Vagina (tissue), 2 donors: Measurements from ENCODE around the gene RGS19. TPM values are rescaled to one million over a fixed set of nuclear protein-coding genes. Genes with fewer than 3 reads are reported as not detected.

Experiments
- DNase-seq, 2 donors: peaks; one replicate each; pipeline ENCODE4 v3.0.0-alpha.2; 2017; ENCODE audit errors: extremely low spot score in 2 of 2
- H3K27ac ChIP-seq: fragments of 200-600 bp; sonication (generic); one replicate; pipeline ENCODE4 v1.5.1; 2019
- H3K27me3 ChIP-seq: fragments of 200-600 bp; sonication (generic); one replicate; pipeline ENCODE4 v1.5.1; 2019
- H3K36me3 ChIP-seq, 2 donors: fragments of 200-600 bp; sonication (generic); one replicate each; pipeline ENCODE4 v1.5.1; 2017 to 2019
- H3K4me1 ChIP-seq: fragments of 200-600 bp; sonication (generic); one replicate; pipeline ENCODE4 v1.5.1; 2019
- H3K4me3 ChIP-seq, 2 donors: fragments of 200-600 bp; sonication (generic); 1 replicate in 1 of 2; 2 replicates in 1 of 2; pipeline ENCODE4 v1.5.1; 2016 to 2019
- H3K9me3 ChIP-seq: fragments of 200-600 bp; sonication (generic); one replicate; pipeline ENCODE4 v1.5.1; 2019
- POLR2A ChIP-seq, 2 donors: fragments of 450-650 bp; IDR thresholded peaks; one replicate each; pipeline ENCODE4 v1.6.1; 2017; ENCODE audit warnings: antibody characterized with exemption in 2 of 2, mild to moderate bottlenecking in 2 of 2, moderate library complexity in 2 of 2
- POLR2AphosphoS5 ChIP-seq, 2 donors: sonication (generic); formaldehyde crosslinking; IDR thresholded peaks; one replicate each; pipeline ENCODE4 v1.9.0; 2017; ENCODE audit warnings: antibody characterized with exemption in 2 of 2, mild to moderate bottlenecking in 2 of 2, low read depth in 1 of 2; ENCODE audit not compliant: insufficient read depth in 1 of 2
- intact Hi-C: fragments of 100-400 bp; cut with DNase I; formaldehyde crosslinking; loops from one replicate; pipeline ENCODE4 v1.15.1; 2023
- total RNA-seq: library from RNA; depleted of rRNA; stranded (reverse); fragments of >200 nt; gene quantifications from one replicate; pipeline ENCODE4 v1.2.3, GENCODE V29; 2016
- TF ChIP-seq, protein P1 (sequence below), 3 experiments: fragments of 450-650 bp in 2 of 3; fragments of 200-600 bp in 1 of 3; sonication (generic) in 1 of 3; IDR thresholded peaks; one replicate each; pipeline ENCODE4 v1.5.1; 2017 to 2019; ENCODE audit warnings: antibody characterized with exemption in 3 of 3, mild to moderate bottlenecking in 2 of 3, moderate library complexity in 2 of 3

RGS19 gene
- total RNA-seq, 1 donor from 2014 or later, result 20.6 TPM

DNA sequence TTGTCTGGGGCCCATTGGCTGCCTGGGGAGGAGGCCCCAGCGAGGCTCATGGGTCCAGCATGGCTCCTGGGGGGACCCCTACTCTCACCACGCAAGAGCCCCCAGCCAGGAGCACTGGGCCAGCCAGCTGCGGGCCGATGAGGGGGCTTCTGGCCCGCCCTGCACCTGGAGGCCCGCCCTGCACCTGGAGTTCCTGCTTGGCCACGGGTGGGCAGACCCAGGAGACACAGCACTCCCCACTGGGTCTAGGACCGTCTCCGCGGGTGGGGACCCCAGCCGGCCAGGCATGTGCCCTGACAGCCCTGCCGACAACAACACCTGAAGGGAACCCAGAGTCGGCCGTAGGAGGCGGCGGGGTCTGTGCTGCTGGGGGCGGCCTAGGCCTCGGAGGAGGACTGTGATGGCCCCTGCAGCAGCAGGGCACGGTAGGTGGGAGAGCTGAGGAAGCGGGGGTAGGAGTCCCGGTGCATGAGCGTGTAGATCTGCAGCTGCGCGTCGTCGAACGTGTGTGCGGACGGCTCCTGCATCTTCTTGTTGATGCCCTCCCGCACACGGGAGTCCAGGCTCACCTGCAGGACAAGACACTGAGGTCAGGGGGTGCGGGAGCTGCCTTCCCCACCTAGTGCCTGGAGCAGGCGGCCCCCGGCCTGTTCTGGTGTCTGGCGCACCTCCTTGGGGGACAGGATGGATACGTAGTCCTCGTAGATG lies 5.7 kb downstream of the RGS19 start:
- Histone ChIP-seq H3K9me3 (no peaks in the 10 kb centered on the region), H3K27ac (no peak overlapping the region), H3K4me3 (no peak overlapping the region), H3K27me3 (no peaks in the 10 kb centered on the region), H3K4me1 (peaks cover 14% of the 10 kb centered on the region), H3K36me3 (peaks cover 0 to 12% of the 10 kb centered on the region in 2 donors)
- no peak for TF ChIP-seq POLR2AphosphoS5 (IDR thresholded peaks at IDR 0.05; ENCODE audit: insufficient read depth in 1 of 2, low read depth in 1 of 2)
- no peak for TF ChIP-seq POLR2A (IDR thresholded peaks at IDR 0.05)
- TF ChIP-seq, protein P1, sequence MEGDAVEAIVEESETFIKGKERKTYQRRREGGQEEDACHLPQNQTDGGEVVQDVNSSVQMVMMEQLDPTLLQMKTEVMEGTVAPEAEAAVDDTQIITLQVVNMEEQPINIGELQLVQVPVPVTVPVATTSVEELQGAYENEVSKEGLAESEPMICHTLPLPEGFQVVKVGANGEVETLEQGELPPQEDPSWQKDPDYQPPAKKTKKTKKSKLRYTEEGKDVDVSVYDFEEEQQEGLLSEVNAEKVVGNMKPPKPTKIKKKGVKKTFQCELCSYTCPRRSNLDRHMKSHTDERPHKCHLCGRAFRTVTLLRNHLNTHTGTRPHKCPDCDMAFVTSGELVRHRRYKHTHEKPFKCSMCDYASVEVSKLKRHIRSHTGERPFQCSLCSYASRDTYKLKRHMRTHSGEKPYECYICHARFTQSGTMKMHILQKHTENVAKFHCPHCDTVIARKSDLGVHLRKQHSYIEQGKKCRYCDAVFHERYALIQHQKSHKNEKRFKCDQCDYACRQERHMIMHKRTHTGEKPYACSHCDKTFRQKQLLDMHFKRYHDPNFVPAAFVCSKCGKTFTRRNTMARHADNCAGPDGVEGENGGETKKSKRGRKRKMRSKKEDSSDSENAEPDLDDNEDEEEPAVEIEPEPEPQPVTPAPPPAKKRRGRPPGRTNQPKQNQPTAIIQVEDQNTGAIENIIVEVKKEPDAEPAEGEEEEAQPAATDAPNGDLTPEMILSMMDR (IDR thresholded peaks at IDR 0.05), result no peak
- intact Hi-C loops, result no loop called here
- no peak for DNase-seq

DNA sequence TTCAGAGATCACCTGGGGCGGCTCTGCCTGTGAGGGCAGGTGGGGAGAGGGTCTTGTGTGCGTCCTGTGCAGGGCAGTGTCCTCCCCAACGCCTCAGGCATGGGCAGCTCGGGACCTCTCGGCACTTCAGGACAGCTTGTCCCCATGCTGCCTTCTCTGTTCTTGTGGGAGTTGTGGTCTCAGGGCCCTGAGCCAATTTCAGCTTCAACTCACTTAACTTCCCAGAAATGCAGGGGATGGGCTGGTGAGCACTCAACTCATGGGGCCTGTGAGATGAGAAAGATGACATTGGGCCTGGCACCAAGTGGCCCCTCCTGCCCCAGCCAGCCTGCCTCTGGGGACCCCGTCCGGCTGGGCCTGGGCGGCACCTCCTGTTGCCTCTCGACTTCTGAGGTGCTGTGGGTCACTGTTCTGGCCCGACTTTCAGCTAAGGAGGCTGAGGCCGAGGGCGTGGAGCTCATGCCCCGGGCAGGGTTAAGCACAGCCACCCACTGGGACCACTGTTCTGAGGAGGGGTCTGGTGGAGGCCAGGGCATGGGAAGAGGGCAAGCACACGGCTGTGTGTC lies 6.7 kb downstream of the RGS19 start:
- TF ChIP-seq, protein P1 (IDR thresholded peaks at IDR 0.05), result no peak
- TF ChIP-seq POLR2AphosphoS5 (IDR thresholded peaks at IDR 0.05; ENCODE audit: insufficient read depth in 1 of 2, low read depth in 1 of 2), result no peak
- no peak for TF ChIP-seq POLR2A (IDR thresholded peaks at IDR 0.05)
- intact Hi-C loops, result no loop called here
- peaks cover 0 to 12% of the 10 kb centered on the region in 2 donors for H3K36me3 ChIP-seq

DNA sequence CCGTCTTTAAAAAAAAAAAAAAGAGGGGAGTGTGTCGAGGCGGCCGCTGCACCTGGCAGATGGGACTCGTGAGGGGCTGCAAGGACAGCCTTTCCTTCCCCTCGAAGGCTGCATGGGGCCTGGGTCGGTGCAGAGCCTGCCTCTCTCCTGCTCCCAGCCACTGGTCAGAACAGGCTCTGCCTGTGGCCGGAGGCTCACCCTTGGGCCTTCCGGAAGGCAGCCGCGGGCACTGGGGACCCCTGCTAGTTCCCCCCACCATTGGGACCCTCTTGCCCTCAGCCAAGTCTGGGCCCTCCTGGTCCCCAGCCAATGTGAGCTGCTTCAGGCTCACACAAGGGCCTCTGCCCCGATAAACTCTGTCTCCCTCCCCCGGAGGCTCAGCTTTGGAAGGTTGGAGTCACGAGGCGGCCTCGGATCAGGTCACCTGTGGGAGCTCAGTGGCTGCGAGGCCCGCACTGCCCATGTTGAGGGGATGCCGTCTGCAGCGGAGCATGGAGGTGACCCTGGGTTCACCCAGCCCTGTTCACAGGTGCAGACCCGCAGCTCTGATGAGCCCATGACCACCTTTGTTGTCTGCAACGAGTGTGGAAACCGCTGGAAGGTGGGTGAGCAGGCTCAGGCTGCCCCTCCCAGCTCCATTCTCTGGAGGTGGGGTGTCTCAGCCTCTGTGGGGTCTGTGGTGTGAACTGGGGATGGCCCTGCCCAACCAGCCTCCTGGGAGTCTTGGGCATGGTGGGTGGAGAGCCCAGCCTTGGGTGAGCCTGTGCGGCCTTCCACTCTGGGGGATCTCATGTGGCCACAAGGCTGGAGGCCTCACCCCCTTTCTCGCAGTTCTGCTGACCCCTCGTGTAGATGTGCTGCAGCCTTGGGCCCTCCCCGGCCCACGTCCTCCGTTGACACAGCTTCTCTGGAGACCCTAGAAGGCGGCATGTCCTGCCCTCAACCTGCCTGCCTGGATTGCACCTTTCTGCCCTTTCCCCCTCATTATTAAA lies 7.7 kb downstream of the RGS19 start:
- Histone ChIP-seq H3K4me3 (no peak overlapping the region), H3K36me3 (peaks cover 0 to 12% of the 10 kb centered on the region in 2 donors), H3K27ac (no peak overlapping the region), H3K27me3 (no peaks in the 10 kb centered on the region), H3K9me3 (no peaks in the 10 kb centered on the region), H3K4me1 (no peaks in the 10 kb centered on the region)
- no peak for DNase-seq
- intact Hi-C loops, result no loop called here
- TF ChIP-seq, protein P1 (IDR thresholded peaks at IDR 0.05), result no peak
- TF ChIP-seq POLR2AphosphoS5 (IDR thresholded peaks at IDR 0.05; ENCODE audit: insufficient read depth in 1 of 2, low read depth in 1 of 2), result no peak
- TF ChIP-seq POLR2A (IDR thresholded peaks at IDR 0.05), result no peak

More for the DNA sequence above, 6.7 kb downstream of the RGS19 start:
- Histone ChIP-seq H3K4me1 (peaks cover 4% of the 10 kb centered on the region), H3K4me3 (no peak overlapping the region), H3K27ac (no peak overlapping the region), H3K9me3 (no peaks in the 10 kb centered on the region), H3K27me3 (no peaks in the 10 kb centered on the region)
- no peak for DNase-seq

DNA sequence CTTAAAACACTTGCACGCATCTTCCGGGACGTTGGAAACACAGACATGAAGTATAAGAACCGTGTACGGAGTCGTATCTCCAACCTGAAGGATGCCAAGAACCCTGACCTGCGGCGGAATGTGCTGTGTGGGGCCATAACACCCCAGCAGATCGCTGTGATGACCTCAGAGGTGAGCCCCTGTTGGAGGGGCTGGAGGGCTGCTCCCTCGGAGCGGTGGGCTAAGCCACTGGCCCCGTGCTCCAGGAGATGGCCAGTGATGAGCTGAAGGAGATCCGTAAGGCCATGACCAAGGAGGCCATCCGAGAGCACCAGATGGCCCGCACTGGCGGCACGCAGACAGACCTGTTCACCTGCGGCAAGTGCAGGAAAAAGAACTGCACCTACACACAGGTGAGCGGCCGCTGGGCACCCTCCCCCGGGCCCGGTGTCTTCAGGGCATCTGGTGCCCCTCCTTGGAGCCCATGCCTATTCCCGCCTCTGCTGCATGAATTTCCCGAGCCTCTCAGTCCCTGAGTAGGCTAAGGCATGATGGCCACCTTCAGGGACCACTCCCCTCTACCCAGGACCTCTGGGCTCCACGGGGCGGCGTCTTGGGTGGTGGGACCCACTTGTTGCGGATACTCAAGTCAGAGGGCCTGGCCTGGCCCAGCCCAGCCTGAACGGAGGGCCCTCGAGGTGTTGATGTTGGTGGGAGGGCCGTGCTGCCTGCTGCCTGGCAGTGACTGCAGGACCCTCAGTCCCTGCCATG lies 8.9 kb downstream of the RGS19 start:
- H3K4me3 ChIP-seq, result no peak overlapping the region
- no peaks in the 10 kb centered on the region for H3K27me3 ChIP-seq
- no peak overlapping the region for H3K27ac ChIP-seq
- intact Hi-C loops, result no loop called here
- H3K9me3 ChIP-seq, result no peaks in the 10 kb centered on the region
- no peak for DNase-seq
- H3K36me3 ChIP-seq, result peaks cover 0 to 12% of the 10 kb centered on the region in 2 donors
- peaks cover 8% of the 10 kb centered on the region for H3K4me1 ChIP-seq
- TF ChIP-seq POLR2AphosphoS5 (IDR thresholded peaks at IDR 0.05; ENCODE audit: insufficient read depth in 1 of 2, low read depth in 1 of 2) (no peak), POLR2A (IDR thresholded peaks at IDR 0.05) (no peak)
- TF ChIP-seq, protein P1 (IDR thresholded peaks at IDR 0.05), result no peak
